ENCODE results near the gene ZNF143. TPM values are rescaled to one million over a fixed set of nuclear protein-coding genes. Genes with fewer than 3 reads are reported as not detected.

Gene ZNF143
- total RNA-seq, 1 experiment from 2014 or later, result 29.2 TPM

DNA sequence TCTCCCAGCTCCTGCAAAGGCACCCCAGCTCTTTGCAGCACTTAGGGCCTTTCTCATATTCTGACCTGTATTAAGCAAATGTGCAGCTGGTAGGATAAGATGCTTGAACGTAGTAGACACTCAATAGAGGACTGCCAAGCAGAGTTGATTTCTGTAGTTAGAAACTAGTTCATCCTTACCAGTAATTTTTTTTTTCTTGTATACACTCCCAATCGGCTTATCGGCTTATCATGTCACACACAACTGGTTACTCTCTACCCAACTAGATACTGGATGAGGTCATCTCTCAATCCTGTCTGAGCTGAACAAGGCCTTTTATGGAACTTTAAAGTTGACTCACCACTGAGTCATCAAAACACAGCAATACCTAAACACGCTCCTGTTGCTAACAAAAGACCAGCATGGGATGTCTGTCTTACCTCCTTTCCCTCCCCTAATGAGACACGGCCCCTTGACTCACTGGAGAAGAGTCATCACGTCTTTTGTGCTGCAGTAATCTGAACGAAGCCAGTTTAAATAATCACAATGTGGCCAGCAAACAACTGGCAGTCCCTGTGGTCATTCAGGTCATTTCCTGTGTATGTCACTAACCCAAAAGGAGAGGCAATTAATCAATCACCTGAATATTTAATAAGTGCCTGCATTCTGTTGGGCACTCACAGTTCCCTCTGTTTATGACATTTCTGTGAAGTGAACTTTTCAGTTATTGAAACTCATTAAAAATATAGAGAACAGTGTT, 105.2 kb downstream of the ZNF143 start:
- DNase-seq, result peak; percentile 89
- peak overlapping the region; percentile 80 to 95 (median 91) for H3K27ac Mint-ChIP-seq
- H4K20me1 ChIP-seq (ENCODE audit: control insufficient read depth, insufficient read depth, insufficient read length), result no peaks in the 10 kb centered on the region
- H3K4me2 ChIP-seq (ENCODE audit: insufficient read depth, insufficient read length, low read length), result no peak overlapping the region
- H2AFZ ChIP-seq (ENCODE audit: low read length), result no peak overlapping the region
- H3T11ph ChIP-seq (ENCODE audit: low read length), result peak overlapping the region; percentile 36
- no peak overlapping the region; a peak in 1 of 5 replicates for H3K4me3 Mint-ChIP-seq
- no peak overlapping the region for H4K5ac ChIP-seq (ENCODE audit: insufficient read length, low read depth, low read length)
- H3K9ac ChIP-seq (ENCODE audit: extremely low read depth, insufficient read length, low read length), result no peak overlapping the region
- no peaks in the 10 kb centered on the region for H3K9me3 ChIP-seq (ENCODE audit: control insufficient read depth, low read depth, low read length)
- H2BK20ac ChIP-seq (ENCODE audit: low read depth, low read length, poor library complexity, severe bottlenecking), result no peak overlapping the region
- H2BK15ac ChIP-seq (ENCODE audit: low read depth, low read length), result no peak overlapping the region
- TF ChIP-seq CTCF (conservative IDR thresholded peaks at IDR 0.05), result no peak
- H3K36me3 Mint-ChIP-seq (ENCODE audit: insufficient read depth in 1 of 3, low read depth in 3 of 3), result peaks cover 7 to 13% (median 8%) of the 10 kb centered on the region in 3 experiments; a peak in 6 of 7 replicates
- H3K18ac ChIP-seq (ENCODE audit: insufficient read length, low read depth, low read length), result peak overlapping the region; percentile 80
- H3K4ac ChIP-seq (ENCODE audit: low read depth, low read length), result no peak overlapping the region; the same call in 1 of the 2 replicates
- no peak overlapping the region for H4K8ac ChIP-seq (replicated peaks; ENCODE audit: insufficient read length, low read depth, low read length)
- H3K23me2 ChIP-seq (ENCODE audit: insufficient read length, low read depth, low read length, poor library complexity, severe bottlenecking), result no peaks in the 10 kb centered on the region
- H3K27me3 ChIP-seq (ENCODE audit: insufficient read depth, low read length), result no peaks in the 10 kb centered on the region
- WGBS (ENCODE audit: extremely low coverage, insufficient read length, low lambda C conversion rate), result no CpG with 5 or more reads among the region's 7 CpGs
- H2BK12ac ChIP-seq (ENCODE audit: insufficient read length, low read depth, low read length), result no peak overlapping the region
- no peaks in the 10 kb centered on the region for H3K27me3 Mint-ChIP-seq (ENCODE audit: low read depth)
- peaks cover 8% of the 10 kb centered on the region; the same call in 1 of the 2 replicates for H3K4me1 ChIP-seq (ENCODE audit: insufficient read depth, low read length)
- H3K79me1 ChIP-seq (ENCODE audit: insufficient read depth, low read depth, low read length, poor library complexity, severe bottlenecking), result no peaks in the 10 kb centered on the region
- H4K91ac ChIP-seq (ENCODE audit: insufficient read length, low read depth, low read length), result no peak overlapping the region
- H3K14ac ChIP-seq (ENCODE audit: insufficient read depth, low read length), result peak overlapping the region; percentile 74; the same call in 1 of the 2 replicates
- peaks cover 40 to 46% of the 10 kb centered on the region in 2 experiments for H3K4me1 Mint-ChIP-seq
- H2AK5ac ChIP-seq (ENCODE audit: insufficient read length, low read length), result no peak overlapping the region
- peak overlapping the region; percentile 65 for H3K27ac ChIP-seq (ENCODE audit: insufficient read length, low read depth, low read length)
- H3K56ac ChIP-seq (ENCODE audit: insufficient read length, low read depth, low read length), result no peak overlapping the region
- H2BK120ac ChIP-seq (ENCODE audit: low read depth, low read length, poor library complexity, severe bottlenecking), result peak overlapping the region; percentile 42
- no peak overlapping the region for H2BK5ac ChIP-seq (ENCODE audit: insufficient read length, low read length)
- no peaks in the 10 kb centered on the region for H3K79me2 ChIP-seq (ENCODE audit: insufficient read depth, low read length)
- no peak overlapping the region for H3K23ac ChIP-seq (ENCODE audit: insufficient read length, low read depth, low read length)
- H3K9me3 Mint-ChIP-seq, result peaks cover 10% of the 10 kb centered on the region in 2 experiments

Data from H9 (cell line).